OCI-LY3 (cell line): ENCODE data around the gene TANGO6.
"Not testable (repeated sequence)": the region's sequence is repeated elsewhere in the genome, so short reads cannot be mapped to it uniquely, and the experiment has no call there.

Source experiments
- H2AFZ ChIP-seq: fragments of 200-600, 300-600 bp; shearing (Covaris generic); 2 replicates; pipeline ENCODE4 v1.6.0; 2014; ENCODE audit warnings: antibody characterized with exemption, low read depth, low read length
- H3K27ac ChIP-seq: fragments of 200-600, 300-600 bp; sonication (generic); 2 replicates; pipeline ENCODE4 v1.5.1; 2014; ENCODE audit warnings: mild to moderate bottlenecking, low read length, moderate library complexity, mixed read lengths
- H3K27me3 ChIP-seq: fragments of 200-600, 300-600 bp; sonication (generic); 2 replicates; pipeline ENCODE4 v1.6.1; 2014; ENCODE audit warnings: low read depth, low read length, mixed read lengths
- H3K36me3 ChIP-seq: fragments of 200-600, 300-600 bp; sonication (generic); replicated peaks from 2 replicates; pipeline ENCODE3; 2014; ENCODE audit warnings: low read depth, low read length, mixed read lengths
- H3K4me1 ChIP-seq: fragments of 300-600, 200-600 bp; sonication (generic); 2 replicates; pipeline ENCODE4 v1.6.1; 2014; ENCODE audit warnings: low read length, mixed read lengths
- H3K4me2 ChIP-seq: fragments of 200-600, 300-600 bp; sonication (generic); 2 replicates; pipeline ENCODE4 v1.6.1; 2014; ENCODE audit warnings: low read length, mixed read lengths
- H3K4me3 ChIP-seq: fragments of 300-600, 200-600 bp; sonication (generic); 2 replicates; pipeline ENCODE4 v1.5.1; 2014; ENCODE audit warnings: antibody characterized with exemption, mild to moderate bottlenecking, low read length, moderate library complexity
- H3K79me2 ChIP-seq: fragments of 300-600, 200-600 bp; shearing (Covaris generic); 2 replicates; pipeline ENCODE4 v1.6.1; 2014; ENCODE audit warnings: mild to moderate bottlenecking, low read length, mixed read lengths
- H3K9ac ChIP-seq: fragments of 300-600, 200-600 bp; shearing (Covaris generic); 2 replicates; pipeline ENCODE4 v1.6.0; 2014; ENCODE audit warnings: mild to moderate bottlenecking, low read length, moderate library complexity
- H3K9me3 ChIP-seq: fragments of 200-600, 300-600 bp; shearing (Covaris generic); 2 replicates; pipeline ENCODE4 v1.6.1; 2014; ENCODE audit warnings: low read length, mixed read lengths; ENCODE audit not compliant: insufficient read depth
- H4K20me1 ChIP-seq: fragments of 200-600, 300-600 bp; sonication (generic); 2 replicates; pipeline ENCODE4 v1.6.1; 2016; ENCODE audit warnings: low read length, mixed read lengths; ENCODE audit not compliant: insufficient read depth
- CTCF ChIP-seq: fragments of 200-600, 300-600 bp; sonication (generic); IDR thresholded peaks from 2 replicates; pipeline ENCODE4 v1.5.1; 2014; ENCODE audit warnings: antibody characterized with exemption, low read length, low read depth
- EZH2phosphoT487 ChIP-seq: fragments of 200-600 bp; shearing (Covaris generic); IDR thresholded peaks from 2 replicates; pipeline ENCODE4 v1.6.1; 2018; ENCODE audit warnings: antibody characterized with exemption, mixed run types, low read depth

TANGO6 gene

GRCh38 chr16:68990172-68990845 lies 147.0 kb downstream of the TANGO6 start:
- peak; percentile 31 for TF ChIP-seq CTCF
- not testable (repeated sequence) for H3K9ac ChIP-seq, H3K9me3 ChIP-seq, H2AFZ ChIP-seq, H3K79me2 ChIP-seq, H3K27me3 ChIP-seq, H3K27ac ChIP-seq, H3K4me2 ChIP-seq, H3K4me3 ChIP-seq, H4K20me1 ChIP-seq, H3K36me3 ChIP-seq
- H3K4me1 ChIP-seq: peaks cover 18% of the 10 kb centered on the region

GRCh38 chr16:68991075-68991474 lies 147.7 kb downstream of the TANGO6 start:
- Histone ChIP-seq H4K20me1 (no peaks in the 10 kb centered on the region), H3K36me3 (no peaks in the 10 kb centered on the region), H3K4me2 (no peak overlapping the region), H3K4me3 (no peak overlapping the region), H2AFZ (no peak overlapping the region), H3K9me3 (no peaks in the 10 kb centered on the region), H3K9ac (no peak overlapping the region), H3K4me1 (peaks cover 18% of the 10 kb centered on the region), H3K27me3 (no peaks in the 10 kb centered on the region), H3K27ac (no peak overlapping the region), H3K79me2 (no peaks in the 10 kb centered on the region)
- no peak for TF ChIP-seq EZH2phosphoT487
- no peak for TF ChIP-seq CTCF

- Histone ChIP-seq H3K27me3 (no peaks in the 10 kb centered on the region), H3K4me3 (no peak overlapping the region), H3K9me3 (no peaks in the 10 kb centered on the region), H3K4me2 (no peak overlapping the region), H2AFZ (no peak overlapping the region), H3K4me1 (peaks cover 18% of the 10 kb centered on the region), H4K20me1 (no peaks in the 10 kb centered on the region), H3K36me3 (peaks cover 6% of the 10 kb centered on the region), H3K9ac (no peak overlapping the region), H3K27ac (no peak overlapping the region), H3K79me2 (no peaks in the 10 kb centered on the region)
- TF ChIP-seq EZH2phosphoT487 (no peak), CTCF (no peak)
These were observed 149.2 kb downstream of the TANGO6 start for GRCh38 chr16:68992521-68992920.

GRCh38 chr16:68993456-68993855 lies 150.1 kb downstream of the TANGO6 start:
- H3K27ac ChIP-seq: no peak overlapping the region
- no peak overlapping the region for H3K9ac ChIP-seq
- H3K4me3 ChIP-seq: 0 out of 2 replicates have a peak overlapping the region, but pooled peaks have one; percentile 11
- no peaks in the 10 kb centered on the region for H3K79me2 ChIP-seq
- H3K4me1 ChIP-seq: peaks cover 18% of the 10 kb centered on the region
- no peaks in the 10 kb centered on the region for H3K9me3 ChIP-seq
- no peaks in the 10 kb centered on the region for H3K27me3 ChIP-seq
- H2AFZ ChIP-seq: no peak overlapping the region
- H3K4me2 ChIP-seq: peak overlapping the region; percentile 54
- no peaks in the 10 kb centered on the region for H4K20me1 ChIP-seq
- peaks cover 6% of the 10 kb centered on the region for H3K36me3 ChIP-seq
- no peak for TF ChIP-seq EZH2phosphoT487
- no peak for TF ChIP-seq CTCF
